Smooth muscle cell of bladder (primary cell): Measurements from ENCODE around the gene DDX42. TPM values are rescaled to one million over a fixed set of nuclear protein-coding genes. Genes with fewer than 3 reads are reported as not detected.

Experiments
- total RNA-seq: library from RNA; depleted of rRNA; stranded (reverse); fragments of >200 nt; gene quantifications from 2 replicates; pipeline ENCODE4 v1.2.3, GENCODE V29; 2014

DDX42 gene, protein sequence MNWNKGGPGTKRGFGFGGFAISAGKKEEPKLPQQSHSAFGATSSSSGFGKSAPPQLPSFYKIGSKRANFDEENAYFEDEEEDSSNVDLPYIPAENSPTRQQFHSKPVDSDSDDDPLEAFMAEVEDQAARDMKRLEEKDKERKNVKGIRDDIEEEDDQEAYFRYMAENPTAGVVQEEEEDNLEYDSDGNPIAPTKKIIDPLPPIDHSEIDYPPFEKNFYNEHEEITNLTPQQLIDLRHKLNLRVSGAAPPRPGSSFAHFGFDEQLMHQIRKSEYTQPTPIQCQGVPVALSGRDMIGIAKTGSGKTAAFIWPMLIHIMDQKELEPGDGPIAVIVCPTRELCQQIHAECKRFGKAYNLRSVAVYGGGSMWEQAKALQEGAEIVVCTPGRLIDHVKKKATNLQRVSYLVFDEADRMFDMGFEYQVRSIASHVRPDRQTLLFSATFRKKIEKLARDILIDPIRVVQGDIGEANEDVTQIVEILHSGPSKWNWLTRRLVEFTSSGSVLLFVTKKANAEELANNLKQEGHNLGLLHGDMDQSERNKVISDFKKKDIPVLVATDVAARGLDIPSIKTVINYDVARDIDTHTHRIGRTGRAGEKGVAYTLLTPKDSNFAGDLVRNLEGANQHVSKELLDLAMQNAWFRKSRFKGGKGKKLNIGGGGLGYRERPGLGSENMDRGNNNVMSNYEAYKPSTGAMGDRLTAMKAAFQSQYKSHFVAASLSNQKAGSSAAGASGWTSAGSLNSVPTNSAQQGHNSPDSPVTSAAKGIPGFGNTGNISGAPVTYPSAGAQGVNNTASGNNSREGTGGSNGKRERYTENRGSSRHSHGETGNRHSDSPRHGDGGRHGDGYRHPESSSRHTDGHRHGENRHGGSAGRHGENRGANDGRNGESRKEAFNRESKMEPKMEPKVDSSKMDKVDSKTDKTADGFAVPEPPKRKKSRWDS
- total RNA-seq: 45.1 and 62.3 TPM in 2 replicates

DNA sequence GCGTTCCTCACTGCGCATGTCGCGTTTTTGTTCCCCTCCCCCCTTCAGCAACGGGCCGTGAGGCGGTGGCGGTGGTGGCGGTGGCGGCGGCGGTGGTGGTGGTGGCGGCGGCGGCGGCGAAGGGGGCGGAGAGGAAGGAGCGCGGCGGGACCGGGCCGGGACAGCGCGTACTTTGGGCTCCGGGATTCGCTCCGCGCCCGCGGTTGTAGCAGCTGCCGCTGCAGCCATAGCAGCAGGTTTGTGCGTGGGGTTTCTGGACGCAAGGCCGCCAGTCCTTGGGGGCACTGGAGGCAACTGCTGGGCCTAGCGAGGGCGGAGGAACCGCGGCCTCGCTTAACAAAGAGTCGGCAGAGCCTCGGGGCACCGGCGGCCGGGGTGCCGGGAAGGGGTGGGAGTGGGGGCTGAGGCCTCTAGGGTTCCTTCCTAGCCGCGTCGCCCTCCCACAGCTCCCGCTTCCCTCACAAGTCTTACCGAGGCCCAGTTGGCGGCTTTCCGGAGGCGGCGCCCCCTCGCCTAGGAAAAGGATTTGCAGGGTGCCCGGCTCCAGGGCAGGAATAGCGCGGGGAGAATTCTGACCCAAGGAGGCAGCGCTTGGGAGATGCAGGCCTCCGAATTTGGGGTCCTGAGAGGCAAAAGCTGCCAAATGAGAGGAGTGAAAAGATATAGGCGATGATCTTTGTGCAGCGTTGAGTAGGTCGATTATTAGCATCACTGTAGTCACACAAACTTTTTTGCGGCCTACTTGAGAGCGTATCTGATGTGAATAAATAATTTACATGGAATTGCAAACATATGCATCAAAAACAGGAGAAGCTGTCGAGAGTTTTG lies at the start of gene DDX42:
TSS of gene DDX42 (plus strand) at position 30 of the 828 bp plus-strand sequence. CDS start 12,880 bp downstream, outside the sequence.

DNA sequence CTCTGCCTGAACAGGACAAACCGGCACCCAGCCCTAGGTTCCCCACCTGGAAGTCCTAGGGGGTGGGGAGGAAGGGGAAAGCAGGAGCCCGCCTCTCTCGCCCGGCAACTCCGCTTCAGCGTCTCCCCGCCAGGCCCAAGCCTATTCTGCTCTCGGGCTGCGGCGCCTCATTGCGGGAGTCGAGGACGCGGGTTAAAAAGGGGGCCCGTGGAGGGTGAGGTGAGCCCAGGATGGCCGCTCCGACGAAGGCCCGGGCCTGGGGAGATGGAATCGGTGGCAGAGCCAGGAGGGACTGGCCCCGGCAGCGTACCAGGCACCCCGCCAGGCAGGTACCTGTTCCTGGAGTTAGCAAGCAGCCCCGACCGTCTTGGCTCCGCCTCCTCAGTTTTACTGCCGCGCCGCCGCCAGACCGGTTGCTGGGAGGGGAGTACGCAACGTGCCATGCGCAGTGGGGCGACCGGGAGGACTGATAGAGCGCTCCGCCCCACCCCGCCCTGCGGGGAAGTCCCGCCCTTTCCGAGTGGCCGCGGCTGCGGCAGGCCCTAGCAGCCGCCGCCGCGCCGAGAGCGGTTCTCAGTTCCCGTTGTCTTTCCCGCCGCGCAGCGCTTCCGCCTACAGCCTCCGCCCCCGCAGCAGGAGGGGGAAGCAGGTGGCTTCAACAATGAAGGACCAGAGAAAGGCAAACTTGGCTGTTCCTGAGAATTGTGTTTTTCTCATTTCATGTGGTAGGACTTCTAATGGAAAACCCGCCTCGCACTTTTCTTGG lies 32.4 kb upstream of the DDX42 start, which contains the start of gene STRADA:
TSS of gene STRADA (minus strand) at position 392 of the 766 bp plus-strand sequence. CDS start 13,430 bp downstream, outside the sequence.

DNA sequence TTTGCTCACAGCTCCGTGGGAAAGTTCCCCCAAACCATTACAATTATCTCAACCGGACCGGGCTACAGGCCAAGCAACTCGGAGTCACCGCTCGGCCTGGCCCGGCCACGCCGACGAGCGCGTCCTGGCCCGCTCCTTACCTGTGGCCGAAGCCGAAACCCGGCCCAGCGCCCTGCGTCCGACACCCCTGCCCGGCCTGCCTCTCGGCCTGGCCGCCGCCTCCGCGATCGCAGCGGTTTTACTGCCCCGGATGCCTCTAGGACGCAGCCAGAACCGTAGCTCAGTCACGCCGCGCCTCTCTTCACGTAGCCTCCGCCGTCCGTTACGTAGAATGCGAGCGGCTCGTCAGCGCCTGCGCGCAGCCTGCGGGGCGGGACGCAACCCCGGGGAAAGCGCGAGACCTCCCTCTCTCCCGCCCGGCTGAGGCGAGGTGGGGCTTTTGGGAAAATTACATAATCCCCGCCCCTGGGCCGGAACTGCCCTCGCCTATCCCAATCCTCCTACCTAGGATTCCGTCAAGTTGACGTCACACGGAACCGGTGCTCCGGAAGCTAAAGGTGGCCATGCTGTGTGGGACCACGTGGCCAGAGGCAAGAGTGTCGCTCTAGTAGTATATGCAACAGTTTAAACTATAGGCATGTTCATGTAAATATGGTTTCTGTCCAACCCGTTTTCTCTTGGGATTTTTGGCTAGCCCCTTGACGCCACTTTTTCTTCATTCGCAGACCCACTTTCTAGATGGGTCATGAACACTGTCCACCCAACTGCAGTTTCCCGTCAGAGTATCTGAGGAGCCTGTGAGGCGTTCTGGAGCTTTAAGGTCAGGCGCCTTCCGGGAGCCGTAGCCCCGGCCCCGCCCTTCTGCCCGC lies 464 bp upstream of the DDX42 start, which contains the start of gene CCDC47:
TSS of gene CCDC47 (minus strand) at position 326 of the 869 bp plus-strand sequence. CDS start 7,422 bp downstream, outside the sequence.

DNA sequence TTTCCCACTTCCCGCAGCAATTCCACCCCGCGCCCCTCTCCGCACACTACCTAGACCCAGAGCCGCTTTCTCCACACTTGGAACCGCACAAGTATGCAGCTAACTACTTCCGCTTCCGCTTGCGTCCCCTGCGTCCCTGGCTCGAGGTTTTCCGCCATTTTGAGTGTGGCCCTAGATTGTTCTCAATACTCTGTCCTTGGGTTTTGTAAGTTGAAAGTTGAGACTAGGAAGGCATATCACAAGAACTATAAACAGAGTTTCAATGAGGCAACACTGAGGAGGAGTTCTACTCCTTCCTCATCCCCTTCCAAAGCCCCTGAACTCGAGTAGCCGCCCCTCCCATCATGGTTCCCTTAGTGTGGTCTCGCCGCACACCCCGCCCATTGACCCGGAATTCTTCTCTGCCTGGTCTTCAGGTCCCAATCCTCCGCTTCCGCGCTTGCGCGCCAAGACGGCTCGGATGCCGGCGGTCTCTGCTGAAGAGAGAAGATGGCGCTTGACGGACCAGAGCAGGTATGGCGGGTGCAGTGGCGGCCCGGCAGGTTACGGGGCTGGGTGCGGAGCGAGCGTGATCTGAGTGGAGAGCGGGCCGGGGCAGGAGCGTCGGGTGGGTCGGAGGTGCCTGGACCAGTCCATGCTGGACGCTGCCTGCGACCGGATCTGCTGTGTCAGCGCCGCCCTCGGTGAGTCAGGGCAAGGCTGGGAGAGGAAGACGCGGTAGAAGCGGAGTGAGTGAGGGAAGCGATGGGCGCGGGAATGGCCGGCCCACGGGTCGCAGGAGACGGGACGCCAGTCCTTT lies 53.2 kb downstream of the DDX42 start, which contains the start of the genes FTSJ3 and PSMC5:
TSS of gene FTSJ3 (minus strand) at position 662 of the 799 bp plus-strand sequence. CDS start 761 bp downstream, outside the sequence.
TSS of gene PSMC5 (plus strand) at position 430 of the 799 bp plus-strand sequence. CDS start at position 490, 60 bp downstream.

DNA sequence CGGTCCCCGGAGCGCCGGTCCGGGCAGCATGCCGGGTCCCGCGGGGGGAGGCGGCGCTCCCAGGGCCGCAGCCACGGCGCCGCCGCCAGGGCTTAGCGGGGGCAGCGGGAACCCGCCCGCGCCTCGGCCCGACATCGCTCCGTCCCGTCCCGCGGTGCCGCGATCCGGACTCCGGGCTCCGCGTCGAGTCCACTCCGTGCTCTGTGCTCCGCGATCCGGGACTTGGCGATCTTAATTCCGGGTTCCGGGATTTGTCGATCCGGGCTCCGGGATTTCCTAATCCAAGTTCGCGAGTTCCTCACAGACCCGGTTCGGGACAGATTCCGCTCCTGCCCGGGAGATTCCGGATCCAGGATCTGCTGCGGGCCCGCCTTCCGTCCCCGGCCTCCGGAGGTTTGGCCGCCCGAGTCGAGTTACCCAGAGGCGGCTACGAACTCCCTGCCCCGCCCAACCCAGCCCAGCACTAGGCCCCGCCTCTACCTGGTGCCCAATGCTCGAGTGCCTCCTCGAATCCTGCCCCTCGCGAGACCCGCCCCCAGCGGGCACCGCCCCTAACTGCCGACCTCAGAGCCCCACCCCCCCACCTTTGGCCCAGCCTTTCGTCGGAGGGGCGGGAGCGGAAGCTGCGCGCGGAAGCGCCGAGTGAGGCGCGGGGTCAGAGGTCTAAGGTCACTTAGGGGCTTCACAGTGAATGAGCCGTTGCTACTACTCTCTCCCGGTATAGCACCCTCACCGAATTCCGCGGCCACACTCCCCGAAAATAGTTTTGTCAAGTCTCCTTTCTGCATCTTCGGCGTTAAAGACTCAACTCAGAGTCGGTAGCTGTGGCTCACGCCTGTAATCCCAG lies 68.8 kb downstream of the DDX42 start, which contains the start of gene SMARCD2:
TSS of gene SMARCD2 (minus strand) at position 146 of the 847 bp plus-strand sequence. CDS start at position 135, 11 bp downstream.

Other genes starting within 250 kb of the DDX42 start
- 9.5 and 11.6 TPM in 2 replicates for gene DCAF7, start 223.7 kb upstream of the DDX42 start, total RNA-seq
- 14.5 and 15.6 TPM in 2 replicates for gene TACO1, start 173.3 kb upstream of the DDX42 start, total RNA-seq
- gene MAP3K3, start 151.8 kb upstream of the DDX42 start, total RNA-seq: 20.1 and 28.2 TPM in 2 replicates
- gene LIMD2, start 74.0 kb upstream of the DDX42 start, total RNA-seq: 1.8 and 3.8 TPM in 2 replicates
- 13.9 and 16.5 TPM in 2 replicates for gene STRADA, start 32.4 kb upstream of the DDX42 start, total RNA-seq
- 55.9 and 79.0 TPM in 2 replicates for gene CCDC47, start 573 bp upstream of the DDX42 start, total RNA-seq
- 58.3 and 69.9 TPM in 2 replicates for gene PSMC5, start 53.3 kb downstream of the DDX42 start, total RNA-seq
- 51.3 and 54.5 TPM in 2 replicates for gene FTSJ3, start 53.5 kb downstream of the DDX42 start, total RNA-seq
- 78.7 and 93.3 TPM in 2 replicates for gene SMARCD2, start 68.5 kb downstream of the DDX42 start, total RNA-seq
- gene CSH2, start 99.5 kb downstream of the DDX42 start, total RNA-seq: not detected in 2 replicates
- gene GH2, start 107.8 kb downstream of the DDX42 start, total RNA-seq: not detected in 2 replicates
- gene CSH1, start 122.4 kb downstream of the DDX42 start, total RNA-seq: not detected in 2 replicates
- gene CSHL1, start 137.1 kb downstream of the DDX42 start, total RNA-seq: not detected in 2 replicates
- not detected in 2 replicates for gene GH1, start 144.7 kb downstream of the DDX42 start, total RNA-seq
- 0.18 and 0.43 TPM in 2 replicates for gene CD79B, start 158.2 kb downstream of the DDX42 start, total RNA-seq
- under 0.01 TPM in 1 of 2 replicates, not detected in the other for gene SCN4A, start 198.7 kb downstream of the DDX42 start, total RNA-seq
- 0.28 and 0.57 TPM in 2 replicates for gene PRR29, start 224.2 kb downstream of the DDX42 start, total RNA-seq
- gene ICAM2, start 246.5 kb downstream of the DDX42 start, total RNA-seq: 1.4 and 3.1 TPM in 2 replicates